GM12878 (cell line): ENCODE results near the gene KIF3A. TPM values are rescaled to one million over a fixed set of nuclear protein-coding genes. Genes with fewer than 3 reads are reported as not detected.

Experiments
- IKZF1 ChIP-seq: fragments of 450-650 bp; conservative IDR thresholded peaks from 2 replicates; pipeline ENCODE4 v1.6.1; 2017; ENCODE audit warnings: antibody characterized with exemption, mild to moderate bottlenecking
- MXI1 ChIP-seq: fragments of 150-350 bp; IDR thresholded peaks from 2 replicates; pipeline ENCODE4 v1.6.1; 2011; ENCODE audit warnings: low read depth, mild to moderate bottlenecking, inconsistent platforms, low read length, improper control_type of control experiment
- NR2C2 ChIP-seq: IDR thresholded peaks from 2 replicates; pipeline ENCODE4 v1.6.1; 2011; ENCODE audit warnings: borderline replicate concordance, low read depth; ENCODE audit not compliant: control insufficient read depth, insufficient read length
- NR2F1 ChIP-seq: fragments of 450-650 bp; conservative IDR thresholded peaks from 2 replicates; pipeline ENCODE4 v1.6.1; 2017; ENCODE audit warnings: mild to moderate bottlenecking
- PAX5 ChIP-seq: IDR thresholded peaks from 2 replicates; pipeline ENCODE4 v1.6.1; 2011; ENCODE audit warnings: low read depth, low read length, borderline replicate concordance
- POLR2AphosphoS5 ChIP-seq: IDR thresholded peaks from 2 replicates; pipeline ENCODE4 v1.6.1; 2011; ENCODE audit warnings: mild to moderate bottlenecking, low read length, inconsistent platforms
- RCOR1 ChIP-seq: conservative IDR thresholded peaks from 2 replicates; pipeline ENCODE4 v1.6.1; 2012; ENCODE audit warnings: low read depth, low read length, improper control_type of control experiment
- SREBF1 ChIP-seq: IDR thresholded peaks from 2 replicates; pipeline ENCODE4 v1.6.1; 2012; ENCODE audit warnings: mild to moderate bottlenecking, low read length
- TCF12 ChIP-seq: IDR thresholded peaks from 2 replicates; pipeline ENCODE4 v1.6.1; 2011; ENCODE audit warnings: low read depth, mild to moderate bottlenecking, low read length
- YBX1 ChIP-seq: fragments of 450-650 bp; IDR thresholded peaks from 2 replicates; pipeline ENCODE4 v1.6.1; 2016; ENCODE audit warnings: antibody characterized with exemption
- ZNF207 ChIP-seq: fragments of 450-650 bp; IDR thresholded peaks from 2 replicates; pipeline ENCODE4 v1.6.1; 2014; ENCODE audit warnings: antibody characterized with exemption, mild to moderate bottlenecking, borderline replicate concordance
- ZNF592 ChIP-seq: fragments of 450-650 bp; IDR thresholded peaks from 2 replicates; pipeline ENCODE4 v1.6.1; 2017; ENCODE audit warnings: mild to moderate bottlenecking, moderate library complexity
- polyA plus RNA-seq, 11 experiments: library from polyadenylated mRNA; depleted of rRNA in 4 of 11; unstranded in 6 of 11; stranded (reverse) in 5 of 11; fragments of >200 nt; fragmentation: Nextera tagmentation in 4 of 11; fragmentation: Illumina TruSeq in 1 of 11; extraction: Ambion mirVana in 4 of 11; extraction: Trizol in 1 of 11; gene quantifications; 1 replicate in 1 of 11; 2 replicates in 10 of 11; pipeline versions ENCODE4 v1.2.1 to v1.2.3, GENCODE V29; 2011 to 2016; ENCODE audit warnings: inconsistent platforms in 2 of 11, missing spikeins in 2 of 11, low read depth in 1 of 11
- total RNA-seq, 4 experiments: library from RNA; depleted of rRNA in 3 of 4; stranded (reverse); fragments of >200 nt in 3 of 4; fragmentation: Illumina TruSeq in 1 of 4; extraction: Trizol in 1 of 4; gene quantifications; 2 replicates each; pipeline versions ENCODE4 v1.2.1 to v1.2.3, GENCODE V29; 2013 to 2021
- TF ChIP-seq, protein P1 (sequence below): fragments of 450-650 bp; conservative IDR thresholded peaks from 2 replicates; pipeline ENCODE4 v1.6.1; 2017; ENCODE audit warnings: mild to moderate bottlenecking, moderate library complexity

KIF3A gene
- total and polyA plus RNA-seq, 10 of the 15 experiments (the other 5 are each of a cell fraction or from before 2014, with no cell fraction given) = 2.7 to 36.5 (median 10.0) TPM

DNA sequence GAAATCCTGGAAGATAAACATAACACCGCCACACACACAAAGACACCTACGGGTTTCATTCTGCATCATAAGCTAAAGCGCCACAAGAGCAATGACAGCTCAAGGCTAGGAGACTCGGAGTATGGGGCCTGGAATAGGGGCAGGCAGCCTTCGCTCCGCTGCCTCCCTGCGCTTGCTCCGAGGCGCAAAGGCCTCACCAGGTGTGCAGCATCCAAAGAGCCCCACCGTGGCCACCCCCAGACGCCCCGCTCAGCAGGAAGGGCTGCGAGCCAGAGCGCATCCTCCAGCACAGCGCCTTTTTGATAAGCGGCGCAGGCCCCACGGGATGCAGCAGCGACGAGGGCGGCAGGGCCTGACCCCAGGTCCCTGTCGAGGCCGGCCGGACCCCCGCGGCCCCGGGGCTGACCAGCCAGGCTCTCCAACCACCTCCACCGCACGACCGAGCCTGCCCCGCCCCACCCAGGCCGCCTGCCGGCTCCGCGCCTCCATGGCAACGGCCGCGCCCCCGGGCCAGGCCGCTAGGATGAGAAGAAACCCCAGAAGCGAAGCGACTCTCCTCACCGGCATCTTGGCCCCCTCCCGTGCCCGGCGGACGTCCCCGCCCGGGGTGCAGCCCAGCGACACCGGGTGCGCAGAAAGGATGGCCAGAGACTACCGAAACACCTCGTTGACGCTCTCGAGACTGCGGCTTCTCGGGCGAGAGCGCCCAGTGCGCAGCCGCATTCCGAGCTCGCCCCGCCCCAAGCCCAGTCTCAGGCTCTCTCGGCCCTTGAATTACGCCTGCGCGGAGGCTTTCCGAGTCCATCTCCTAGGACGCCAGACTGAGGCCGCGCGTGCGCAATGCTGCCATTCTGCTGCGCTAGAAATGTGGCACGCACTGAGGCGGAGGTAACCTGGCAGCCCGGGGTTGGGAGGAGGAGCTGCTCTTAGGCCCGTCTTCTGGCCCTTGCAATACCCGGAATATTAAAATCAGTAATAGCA lies at the start of gene KIF3A (continued):
- TF ChIP-seq, protein P1, sequence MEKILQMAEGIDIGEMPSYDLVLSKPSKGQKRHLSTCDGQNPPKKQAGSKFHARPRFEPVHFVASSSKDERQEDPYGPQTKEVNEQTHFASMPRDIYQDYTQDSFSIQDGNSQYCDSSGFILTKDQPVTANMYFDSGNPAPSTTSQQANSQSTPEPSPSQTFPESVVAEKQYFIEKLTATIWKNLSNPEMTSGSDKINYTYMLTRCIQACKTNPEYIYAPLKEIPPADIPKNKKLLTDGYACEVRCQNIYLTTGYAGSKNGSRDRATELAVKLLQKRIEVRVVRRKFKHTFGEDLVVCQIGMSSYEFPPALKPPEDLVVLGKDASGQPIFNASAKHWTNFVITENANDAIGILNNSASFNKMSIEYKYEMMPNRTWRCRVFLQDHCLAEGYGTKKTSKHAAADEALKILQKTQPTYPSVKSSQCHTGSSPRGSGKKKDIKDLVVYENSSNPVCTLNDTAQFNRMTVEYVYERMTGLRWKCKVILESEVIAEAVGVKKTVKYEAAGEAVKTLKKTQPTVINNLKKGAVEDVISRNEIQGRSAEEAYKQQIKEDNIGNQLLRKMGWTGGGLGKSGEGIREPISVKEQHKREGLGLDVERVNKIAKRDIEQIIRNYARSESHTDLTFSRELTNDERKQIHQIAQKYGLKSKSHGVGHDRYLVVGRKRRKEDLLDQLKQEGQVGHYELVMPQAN = peak; percentile 91
- TF ChIP-seq TCF12 (0 out of 2 replicates have a peak, but pooled peaks have one; percentile 7), PAX5 (0 out of 2 replicates have a peak, but pooled peaks have one; percentile 5), RCOR1 (no peak), IKZF1 (peak; percentile 65), MXI1 (no peak), NR2F1 (peak; percentile 60), ZNF207 (0 out of 2 replicates have a peak, but pooled peaks have one; percentile 48), POLR2AphosphoS5 (peak; percentile 83), NR2C2 (no peak), YBX1 (no peak), SREBF1 (no peak), ZNF592 (0 out of 2 replicates have a peak, but pooled peaks have one; percentile 27)
